Fibroblast of villous mesenchyme (primary cell): ENCODE measurements around the gene PLAC8. TPM values are rescaled to one million over a fixed set of nuclear protein-coding genes. Genes with fewer than 3 reads are reported as not detected.
A peak's percentile ranks its signal among the peaks of the same experiment; 100 is the strongest.
"Not testable (repeated sequence)": the region's sequence is repeated elsewhere in the genome, so short reads cannot be mapped to it uniquely, and the experiment has no call there.

Source experiments
- DNase-seq: peaks from one replicate; pipeline ENCODE4 v3.0.0-alpha.2; 2010; ENCODE audit warnings: low read depth
- H3K4me3 ChIP-seq: 2 replicates; pipeline ENCODE4 v1.5.1; 2011; ENCODE audit warnings: low read depth, mild to moderate bottlenecking, low read length
- total RNA-seq: library from RNA; depleted of rRNA; stranded (reverse); fragments of >200 nt; gene quantifications from 2 replicates; pipeline ENCODE4 v1.2.3, GENCODE V29; 2012
- TF ChIP-seq, protein P1 (sequence below): IDR thresholded peaks from 2 replicates; pipeline ENCODE4 v1.5.1; 2012; ENCODE audit warnings: low read depth, mild to moderate bottlenecking, low read length; ENCODE audit not compliant: insufficient read depth

PLAC8 gene
- total RNA-seq, 1 donor, result 1.3 TPM

DNA sequence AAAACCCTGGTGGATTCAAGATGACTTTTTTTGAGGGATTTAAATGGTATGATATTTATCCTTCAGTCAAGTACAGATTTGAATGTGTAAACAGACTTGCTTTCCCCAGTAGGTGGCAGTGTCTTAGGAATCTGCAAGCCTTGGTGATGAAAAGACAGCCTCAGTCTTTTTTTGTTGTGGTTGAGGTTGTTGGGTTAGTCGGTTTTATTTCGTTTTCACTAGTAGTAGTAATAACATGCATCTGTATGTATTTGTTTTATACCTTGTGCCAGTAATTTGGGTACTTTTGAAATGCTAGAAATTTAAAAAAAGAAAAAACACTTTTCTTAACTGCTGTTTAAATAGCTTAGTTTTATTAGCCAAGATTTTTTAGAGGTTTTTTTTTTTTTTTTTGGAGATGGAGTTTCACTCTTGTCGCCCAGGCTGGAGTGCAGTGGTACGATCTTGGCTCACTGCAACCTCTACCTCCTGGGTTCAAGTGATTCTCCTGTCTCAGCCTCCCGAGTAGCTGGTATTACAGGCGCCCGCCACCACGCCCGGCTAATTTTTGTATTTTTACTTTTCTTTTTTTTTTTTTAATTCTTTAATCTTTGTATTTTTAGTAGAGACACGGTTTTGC is 40.3 kb downstream of the PLAC8 start:
- TF ChIP-seq, protein P1, sequence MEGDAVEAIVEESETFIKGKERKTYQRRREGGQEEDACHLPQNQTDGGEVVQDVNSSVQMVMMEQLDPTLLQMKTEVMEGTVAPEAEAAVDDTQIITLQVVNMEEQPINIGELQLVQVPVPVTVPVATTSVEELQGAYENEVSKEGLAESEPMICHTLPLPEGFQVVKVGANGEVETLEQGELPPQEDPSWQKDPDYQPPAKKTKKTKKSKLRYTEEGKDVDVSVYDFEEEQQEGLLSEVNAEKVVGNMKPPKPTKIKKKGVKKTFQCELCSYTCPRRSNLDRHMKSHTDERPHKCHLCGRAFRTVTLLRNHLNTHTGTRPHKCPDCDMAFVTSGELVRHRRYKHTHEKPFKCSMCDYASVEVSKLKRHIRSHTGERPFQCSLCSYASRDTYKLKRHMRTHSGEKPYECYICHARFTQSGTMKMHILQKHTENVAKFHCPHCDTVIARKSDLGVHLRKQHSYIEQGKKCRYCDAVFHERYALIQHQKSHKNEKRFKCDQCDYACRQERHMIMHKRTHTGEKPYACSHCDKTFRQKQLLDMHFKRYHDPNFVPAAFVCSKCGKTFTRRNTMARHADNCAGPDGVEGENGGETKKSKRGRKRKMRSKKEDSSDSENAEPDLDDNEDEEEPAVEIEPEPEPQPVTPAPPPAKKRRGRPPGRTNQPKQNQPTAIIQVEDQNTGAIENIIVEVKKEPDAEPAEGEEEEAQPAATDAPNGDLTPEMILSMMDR, result peak; percentile 79
- H3K4me3 ChIP-seq, result no peak overlapping the region
- DNase-seq, result peak; percentile 82

DNA sequence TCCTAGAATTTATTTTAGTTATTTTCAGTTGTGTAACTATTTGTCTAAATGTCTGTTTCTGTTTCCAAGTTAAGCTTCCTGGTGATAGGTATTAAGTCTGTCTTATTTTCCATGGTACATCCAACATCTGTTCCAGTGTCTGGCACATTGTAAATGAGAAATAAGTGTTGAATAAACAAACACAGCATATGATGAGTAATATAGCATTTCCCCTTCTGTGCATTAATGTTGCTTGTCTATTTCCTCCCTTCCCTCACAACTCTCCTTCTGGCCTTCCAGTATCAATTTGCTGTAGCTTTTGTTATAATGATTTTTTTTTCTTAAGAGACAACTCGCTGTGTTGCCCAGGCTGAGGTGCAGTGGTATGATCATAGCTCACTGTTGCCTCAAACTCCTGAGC is 43.4 kb downstream of the PLAC8 start:
- TF ChIP-seq, protein P1, result no peak
- no peak overlapping the region for H3K4me3 ChIP-seq
- peak; percentile 77 for DNase-seq

DNA sequence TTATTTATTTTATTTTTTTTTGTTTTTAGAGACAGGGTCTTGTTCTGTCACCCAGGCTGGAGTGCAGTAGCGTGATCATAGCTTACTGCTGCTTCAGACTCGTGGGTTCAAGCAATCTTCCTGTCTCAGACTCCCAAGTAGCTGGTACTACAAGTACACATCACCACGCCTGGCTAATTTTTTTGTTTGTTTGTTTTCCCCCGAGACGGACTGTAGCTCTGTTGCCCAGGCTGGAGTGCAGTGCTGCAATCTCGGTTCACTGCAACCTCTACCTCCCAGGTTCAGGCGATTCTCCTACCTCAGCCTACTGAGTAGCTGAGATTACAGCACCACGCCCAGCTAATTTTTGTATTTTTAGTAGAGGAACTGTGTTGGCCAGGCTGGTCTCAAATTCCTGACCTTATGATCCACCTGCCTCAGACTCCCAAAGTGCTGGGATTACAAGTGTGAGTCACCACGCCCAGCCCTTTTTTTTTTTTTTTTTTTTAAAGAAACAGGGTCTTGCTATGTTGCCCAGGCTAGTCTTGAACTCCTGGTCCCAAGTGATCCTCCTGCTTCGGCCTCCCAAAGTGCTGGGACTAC is 47.4 kb downstream of the PLAC8 start:
- TF ChIP-seq, protein P1, result no peak
- no peak for DNase-seq
- no peak overlapping the region for H3K4me3 ChIP-seq

DNA sequence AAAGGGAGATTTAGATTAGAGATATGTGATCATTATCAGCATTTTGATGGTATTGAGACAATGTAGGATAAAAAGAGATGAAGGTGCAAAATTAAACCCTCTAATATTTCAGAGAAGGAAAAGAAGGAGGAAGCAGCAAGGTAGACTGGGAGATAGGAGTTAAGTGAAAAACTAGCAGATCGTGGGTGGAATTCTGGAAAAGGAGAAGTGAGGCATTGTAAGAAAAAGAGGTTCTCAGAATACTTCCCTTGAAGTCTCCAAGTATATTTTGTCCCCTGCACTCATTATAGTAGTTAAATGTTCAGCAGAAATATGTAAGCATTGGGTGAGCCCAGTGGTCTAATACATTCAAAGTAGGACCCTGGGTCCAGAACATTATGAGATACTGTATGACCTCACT is 49.3 kb downstream of the PLAC8 start:
- DNase-seq, result no peak
- no peak overlapping the region for H3K4me3 ChIP-seq
- TF ChIP-seq, protein P1, result no peak

DNA sequence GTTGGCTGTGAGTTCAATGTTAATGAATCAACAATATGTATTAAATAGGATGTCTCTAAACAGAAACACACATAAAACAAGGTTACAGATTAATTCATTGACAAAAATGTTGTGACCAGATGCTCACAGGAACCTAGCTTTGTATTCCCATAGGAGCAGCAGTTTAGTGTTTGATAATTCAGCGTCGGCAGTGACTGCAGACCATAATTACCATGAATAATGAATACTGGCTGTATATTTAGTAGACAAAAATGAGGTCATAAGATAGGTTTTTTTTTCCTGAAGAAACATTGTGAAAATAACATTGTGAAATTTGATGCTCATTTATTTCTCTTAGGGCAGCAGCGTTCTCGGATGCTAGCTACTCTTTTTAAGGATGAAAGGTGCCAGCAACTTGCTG is 51.8 kb downstream of the PLAC8 start:
- TF ChIP-seq, protein P1, result no peak
- DNase-seq, result peak; percentile 19
- H3K4me3 ChIP-seq, result no peak overlapping the region

DNA sequence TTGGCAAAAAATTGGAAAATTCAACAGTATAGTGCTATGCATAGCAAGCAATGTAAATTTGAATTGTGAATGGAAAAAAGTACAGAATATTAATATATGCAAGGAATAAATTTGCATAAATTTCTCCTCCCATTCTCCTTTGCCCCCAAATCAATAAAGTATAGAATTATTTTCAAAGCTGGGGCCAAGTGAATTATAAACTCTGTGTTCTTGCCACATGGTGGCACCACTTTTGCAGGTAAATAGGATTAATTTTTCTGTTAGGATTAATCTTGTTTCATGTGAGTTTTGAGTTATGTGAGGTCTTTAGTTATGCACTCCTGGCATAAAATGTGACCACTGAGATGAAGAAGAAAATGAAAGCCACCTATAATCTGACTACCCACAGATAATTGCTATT is 59.6 kb downstream of the PLAC8 start:
- no peak overlapping the region for H3K4me3 ChIP-seq
- peak; percentile 22 for DNase-seq
- TF ChIP-seq, protein P1, result peak; percentile 39

DNA sequence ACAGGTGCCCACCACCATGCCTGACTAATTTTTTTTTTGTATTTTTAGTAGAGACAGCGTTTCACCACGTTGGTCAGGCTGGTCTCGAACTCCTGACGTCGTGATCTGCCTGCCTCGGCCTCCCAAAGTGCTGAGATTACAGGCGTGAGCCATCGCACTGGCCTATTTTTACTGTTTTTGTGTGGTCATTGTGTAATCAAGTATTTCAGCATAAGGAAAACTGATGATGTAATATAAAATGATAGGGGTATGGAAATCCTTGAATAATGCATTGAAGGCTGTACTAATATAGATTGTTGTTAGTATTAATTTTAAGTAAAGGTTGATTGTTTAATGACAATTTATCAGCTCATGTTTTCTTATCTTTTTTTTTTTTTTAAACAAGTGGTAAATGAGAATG is 65.7 kb downstream of the PLAC8 start:
- not testable (repeated sequence) for DNase-seq, H3K4me3 ChIP-seq
